ENCODE results near the gene EMC1.

DNA sequence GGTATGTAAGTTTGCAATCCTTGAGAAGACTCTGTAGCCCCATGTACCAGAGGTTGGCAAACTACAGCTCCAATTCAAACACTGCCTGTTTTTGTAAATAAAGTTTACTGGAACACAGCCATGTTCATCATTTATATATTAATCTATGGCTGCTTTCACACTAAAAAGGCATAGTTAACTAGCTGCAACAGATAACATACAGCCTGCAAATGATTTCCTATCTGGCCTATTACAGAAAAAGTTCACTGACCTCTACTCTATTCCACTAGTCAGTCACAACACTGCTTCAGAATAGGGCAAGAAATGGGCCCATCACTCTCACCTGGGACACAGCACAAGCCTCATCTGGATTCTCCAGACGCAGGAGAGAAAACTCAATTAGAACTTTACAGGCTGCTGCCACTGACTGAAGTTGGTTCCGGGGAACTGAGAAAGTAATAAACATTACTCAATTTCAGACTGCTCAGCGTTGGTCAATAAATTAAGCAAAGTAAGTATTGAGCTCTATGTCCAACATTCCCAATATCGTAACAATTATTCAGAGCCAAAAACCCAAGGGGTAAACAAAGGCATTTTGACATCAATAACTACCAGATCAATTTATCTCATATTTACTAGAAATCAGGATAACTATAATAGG is 51.9 kb downstream of the EMC1 start:
- TF ChIP-seq EZH2 (IDR thresholded peaks at IDR 0.05) (no peak), POLR2AphosphoS5 (IDR thresholded peaks at IDR 0.05; ENCODE audit: borderline replicate concordance, low read depth, low read length) (no peak), FOXP2 (optimal IDR thresholded peaks at IDR 0.05; ENCODE audit: control extremely low read depth, extremely low read length, insufficient read depth) (no peak)
